ENCODE results near the gene KCNQ2. TPM values are rescaled to one million over a fixed set of nuclear protein-coding genes. Genes with fewer than 3 reads are reported as not detected.

KCNQ2 gene
- total and polyA plus RNA-seq, 8 donors, result 0.54 to 12.5 (median 1.5) TPM

DNA sequence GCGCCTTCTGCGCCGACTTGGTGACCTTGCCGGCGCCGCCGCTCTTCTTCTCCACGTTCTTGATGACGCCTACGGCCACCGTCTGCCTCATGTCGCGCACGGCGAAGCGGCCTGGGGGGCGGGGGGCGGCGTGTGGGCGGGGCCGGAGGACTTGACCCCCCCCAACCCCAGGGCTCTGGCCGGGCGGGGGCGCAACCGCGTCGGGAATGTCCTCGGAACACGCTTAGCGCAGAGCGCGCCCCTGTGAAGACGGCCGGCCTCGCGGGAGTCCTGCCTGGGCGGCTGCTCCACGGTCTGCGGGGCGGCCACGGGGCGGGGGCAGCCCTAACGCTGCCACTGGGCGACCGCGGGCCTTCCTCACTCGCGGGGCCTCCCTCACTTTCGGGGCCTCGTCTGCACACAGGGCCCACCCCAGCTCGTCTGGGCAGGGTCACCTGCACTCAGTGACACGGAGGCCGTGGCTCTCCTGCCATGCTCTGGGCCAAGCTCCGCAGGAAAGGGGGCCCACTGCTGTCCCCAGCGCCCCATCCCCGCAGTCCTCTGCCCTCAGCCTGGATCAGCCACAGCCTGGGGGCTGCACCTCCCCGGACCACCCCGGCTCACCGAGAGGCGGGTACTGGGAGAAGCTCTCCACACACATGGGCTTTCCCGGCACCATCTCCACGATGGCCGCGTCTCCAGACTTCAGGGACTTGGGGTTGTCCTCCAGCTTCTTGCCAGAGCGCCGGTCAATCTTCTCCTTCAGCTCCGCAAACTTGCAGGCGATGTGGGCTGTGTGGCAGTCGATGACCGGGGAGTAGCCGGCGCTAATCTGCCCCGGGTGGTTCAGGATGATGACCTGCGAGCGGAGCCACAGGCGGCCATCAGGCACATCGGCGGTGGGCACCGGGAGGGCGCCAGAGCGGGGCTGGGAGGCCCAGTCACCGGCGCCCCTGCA, 16.1 kb upstream of the KCNQ2 start:
- no peak overlapping the region for H3K4me3 ChIP-seq
- no peaks in the 10 kb centered on the region for H3K9me3 ChIP-seq
- no peak overlapping the region for H3K27ac ChIP-seq
- H3K4me1 ChIP-seq, result no peaks in the 10 kb centered on the region
- TF ChIP-seq, protein P1, sequence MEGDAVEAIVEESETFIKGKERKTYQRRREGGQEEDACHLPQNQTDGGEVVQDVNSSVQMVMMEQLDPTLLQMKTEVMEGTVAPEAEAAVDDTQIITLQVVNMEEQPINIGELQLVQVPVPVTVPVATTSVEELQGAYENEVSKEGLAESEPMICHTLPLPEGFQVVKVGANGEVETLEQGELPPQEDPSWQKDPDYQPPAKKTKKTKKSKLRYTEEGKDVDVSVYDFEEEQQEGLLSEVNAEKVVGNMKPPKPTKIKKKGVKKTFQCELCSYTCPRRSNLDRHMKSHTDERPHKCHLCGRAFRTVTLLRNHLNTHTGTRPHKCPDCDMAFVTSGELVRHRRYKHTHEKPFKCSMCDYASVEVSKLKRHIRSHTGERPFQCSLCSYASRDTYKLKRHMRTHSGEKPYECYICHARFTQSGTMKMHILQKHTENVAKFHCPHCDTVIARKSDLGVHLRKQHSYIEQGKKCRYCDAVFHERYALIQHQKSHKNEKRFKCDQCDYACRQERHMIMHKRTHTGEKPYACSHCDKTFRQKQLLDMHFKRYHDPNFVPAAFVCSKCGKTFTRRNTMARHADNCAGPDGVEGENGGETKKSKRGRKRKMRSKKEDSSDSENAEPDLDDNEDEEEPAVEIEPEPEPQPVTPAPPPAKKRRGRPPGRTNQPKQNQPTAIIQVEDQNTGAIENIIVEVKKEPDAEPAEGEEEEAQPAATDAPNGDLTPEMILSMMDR (IDR thresholded peaks at IDR 0.05), result no peak
- ATAC-seq (no peak), FAIRE-seq (no peak), DNase-seq (peak in 1 of 6 donors; percentile 72)
- no peaks in the 10 kb centered on the region for H3K27me3 ChIP-seq
- intact Hi-C loops (cut with DNase I), result no loop called here
- WGBS, 2 donors, result 12 to 19% methylated on average over 48 to 83 of the region's 83 CpGs
- no peaks in the 10 kb centered on the region for H3K36me3 ChIP-seq

GRCh38 chr20:63487781-63488241, 15.4 kb upstream of the KCNQ2 start:
- Histone ChIP-seq H3K27me3 (no peaks in the 10 kb centered on the region), H3K27ac (no peak overlapping the region), H3K4me1 (no peaks in the 10 kb centered on the region), H3K9me3 (no peaks in the 10 kb centered on the region), H3K36me3 (no peaks in the 10 kb centered on the region), H3K4me3 (no peak overlapping the region)
- FAIRE-seq (no peak), ATAC-seq (no peak), DNase-seq (peak in 1 of 6 donors; percentile 67)
- TF ChIP-seq, protein P1 (IDR thresholded peaks at IDR 0.05), result no peak
- intact Hi-C loops (cut with DNase I), result no loop called here
- 11 to 22% methylated on average over 15 to 39 of the region's 40 CpGs for WGBS, 2 donors

DNA sequence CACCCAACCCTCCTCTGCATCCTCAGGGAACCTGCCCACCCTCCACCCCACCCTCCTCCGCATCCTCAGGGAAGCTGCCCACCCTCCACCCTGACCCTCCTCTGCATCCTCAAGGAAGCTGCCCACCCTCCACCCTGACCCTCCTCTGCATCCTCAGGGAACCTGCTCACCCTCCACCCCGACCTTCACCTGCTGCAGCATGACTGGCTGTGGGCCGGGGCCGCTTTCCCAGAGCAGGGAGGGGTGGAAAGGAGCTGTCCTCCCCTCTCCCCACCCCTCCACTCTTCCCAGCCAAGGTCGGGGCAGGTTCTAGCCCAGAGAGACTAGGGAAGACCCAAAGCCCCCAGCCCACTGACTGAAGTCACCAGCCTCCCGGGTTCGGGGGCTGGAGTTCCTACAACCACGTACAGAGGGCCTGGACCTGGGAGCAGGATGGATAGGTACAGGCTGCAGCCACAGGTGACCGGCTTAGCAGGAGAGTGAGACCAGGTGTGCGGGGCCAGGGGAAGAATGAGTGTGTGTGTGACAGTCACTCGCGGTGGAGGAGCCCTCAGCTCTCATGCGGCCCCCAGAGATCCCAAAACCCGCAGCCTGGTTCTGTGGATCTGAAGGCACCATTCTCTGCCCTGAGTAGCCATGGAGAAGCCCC, 14.8 kb upstream of the KCNQ2 start:
- 27 to 33% methylated on average over 14 of the region's 14 CpGs for WGBS, 2 donors
- H3K27me3 ChIP-seq, result no peaks in the 10 kb centered on the region
- intact Hi-C loops (cut with DNase I), result no loop called here
- TF ChIP-seq, protein P1 (IDR thresholded peaks at IDR 0.05), result no peak
- DNase-seq (peak in 1 of 6 donors; percentile 68), FAIRE-seq (no peak), ATAC-seq (no peak)
- H3K9me3 ChIP-seq, result no peaks in the 10 kb centered on the region
- no peaks in the 10 kb centered on the region for H3K36me3 ChIP-seq
- no peak overlapping the region for H3K27ac ChIP-seq
- H3K4me1 ChIP-seq, result no peaks in the 10 kb centered on the region
- no peak overlapping the region for H3K4me3 ChIP-seq

DNA sequence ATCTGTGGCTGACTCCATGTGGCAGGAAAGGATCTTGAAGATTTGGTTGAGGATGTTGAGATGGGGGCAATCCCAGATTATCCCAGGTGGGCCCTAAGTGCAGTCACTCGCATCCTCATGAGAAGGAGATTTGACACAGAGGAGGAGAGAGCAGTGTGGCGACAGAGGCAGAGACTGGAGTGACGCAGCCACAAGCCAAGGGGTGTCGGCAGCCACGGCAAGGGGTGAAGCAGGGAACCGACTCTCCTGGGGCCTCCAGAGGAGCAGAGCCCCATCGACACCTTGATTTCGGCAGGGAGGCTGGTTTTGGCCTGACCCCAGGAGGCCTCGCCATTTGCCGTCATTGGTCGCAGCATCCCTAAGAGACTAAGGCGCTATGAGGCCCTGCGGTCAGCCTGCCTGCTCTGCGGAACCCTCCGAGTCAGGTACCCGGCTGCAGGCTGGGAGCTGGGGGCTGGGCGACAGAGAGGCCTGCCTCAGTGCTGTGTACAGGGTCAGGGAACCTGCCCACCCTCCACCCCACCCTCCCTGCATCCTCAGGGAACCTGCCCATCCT, 13.9 kb upstream of the KCNQ2 start:
- ATAC-seq, result no peak

More for the DNA sequence above, 13.9 kb upstream of the KCNQ2 start:
- Histone ChIP-seq H3K4me1 (no peaks in the 10 kb centered on the region), H3K36me3 (no peaks in the 10 kb centered on the region), H3K9me3 (no peaks in the 10 kb centered on the region), H3K27me3 (no peaks in the 10 kb centered on the region), H3K27ac (no peak overlapping the region), H3K4me3 (no peak overlapping the region)
- 87 to 90% methylated on average over 16 to 17 of the region's 17 CpGs for WGBS, 2 donors
- intact Hi-C loops (cut with DNase I), result no loop called here
- DNase-seq (peak in 1 of 6 donors; percentile 50), FAIRE-seq (no peak)
- TF ChIP-seq, protein P1 (IDR thresholded peaks at IDR 0.05), result no peak
